Measurements from ENCODE around the gene ASCC3.
A peak's percentile ranks its signal among the peaks of the same experiment; 100 is the strongest.

The ASCC3 gene

GRCh38 chr6:100726666-100727065 is 154.5 kb downstream of the ASCC3 start:
- TF ChIP-seq CTCF (IDR thresholded peaks at IDR 0.05; ENCODE audit: low read depth, low read length): no peak
- no peak overlapping the region for H3K4me3 ChIP-seq (ENCODE audit: low read depth, low read length)

DNA sequence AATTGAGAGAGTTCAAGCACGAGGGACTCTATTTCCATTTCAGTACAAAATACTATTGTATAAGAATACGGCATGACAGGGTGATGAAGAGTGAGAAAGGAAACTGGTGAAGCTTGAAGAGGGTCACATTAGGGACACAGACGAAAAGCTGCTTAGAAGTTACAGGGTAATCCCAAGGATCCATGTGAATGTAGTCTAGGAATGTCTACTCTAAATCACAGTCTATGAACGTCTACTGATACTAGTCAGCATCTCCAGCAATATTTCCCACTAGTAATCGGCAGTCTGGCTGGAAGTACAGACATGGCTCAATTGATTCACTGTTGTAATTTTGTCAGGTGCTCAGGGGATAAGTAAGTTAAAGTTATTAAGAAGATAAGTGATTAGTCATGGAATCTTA is 156.4 kb downstream of the ASCC3 start:
- no peak for TF ChIP-seq CTCF (IDR thresholded peaks at IDR 0.05; ENCODE audit: low read depth, low read length)
- no peak overlapping the region for H3K4me3 ChIP-seq (ENCODE audit: low read depth, low read length)

- no peak overlapping the region for H3K4me3 ChIP-seq (ENCODE audit: low read depth, low read length)
- TF ChIP-seq CTCF (IDR thresholded peaks at IDR 0.05; ENCODE audit: low read depth, low read length): no peak
These were observed 156.9 kb downstream of the ASCC3 start for GRCh38 chr6:100724222-100724621.

DNA sequence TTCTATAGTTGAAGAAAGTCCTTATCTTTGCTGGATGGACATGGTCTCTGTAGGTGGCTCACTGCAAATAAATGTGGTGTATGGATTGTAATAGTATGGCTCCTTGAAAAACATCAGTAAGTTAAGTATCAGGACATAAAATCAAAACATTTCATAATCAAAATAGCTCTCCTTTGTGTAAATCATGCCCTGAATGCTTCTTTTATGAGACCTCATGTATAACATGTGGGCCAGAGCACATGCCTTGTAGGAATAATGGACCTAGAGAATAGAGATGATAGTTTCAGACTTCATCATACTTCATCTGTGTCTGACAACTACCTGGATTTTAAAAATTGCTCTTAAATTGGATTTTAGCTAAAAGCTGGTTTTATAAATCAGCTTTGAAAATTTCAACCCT is 159.9 kb downstream of the ASCC3 start:
- no peak for TF ChIP-seq CTCF (IDR thresholded peaks at IDR 0.05; ENCODE audit: low read depth, low read length)
- no peak overlapping the region for H3K4me3 ChIP-seq (ENCODE audit: low read depth, low read length)

DNA sequence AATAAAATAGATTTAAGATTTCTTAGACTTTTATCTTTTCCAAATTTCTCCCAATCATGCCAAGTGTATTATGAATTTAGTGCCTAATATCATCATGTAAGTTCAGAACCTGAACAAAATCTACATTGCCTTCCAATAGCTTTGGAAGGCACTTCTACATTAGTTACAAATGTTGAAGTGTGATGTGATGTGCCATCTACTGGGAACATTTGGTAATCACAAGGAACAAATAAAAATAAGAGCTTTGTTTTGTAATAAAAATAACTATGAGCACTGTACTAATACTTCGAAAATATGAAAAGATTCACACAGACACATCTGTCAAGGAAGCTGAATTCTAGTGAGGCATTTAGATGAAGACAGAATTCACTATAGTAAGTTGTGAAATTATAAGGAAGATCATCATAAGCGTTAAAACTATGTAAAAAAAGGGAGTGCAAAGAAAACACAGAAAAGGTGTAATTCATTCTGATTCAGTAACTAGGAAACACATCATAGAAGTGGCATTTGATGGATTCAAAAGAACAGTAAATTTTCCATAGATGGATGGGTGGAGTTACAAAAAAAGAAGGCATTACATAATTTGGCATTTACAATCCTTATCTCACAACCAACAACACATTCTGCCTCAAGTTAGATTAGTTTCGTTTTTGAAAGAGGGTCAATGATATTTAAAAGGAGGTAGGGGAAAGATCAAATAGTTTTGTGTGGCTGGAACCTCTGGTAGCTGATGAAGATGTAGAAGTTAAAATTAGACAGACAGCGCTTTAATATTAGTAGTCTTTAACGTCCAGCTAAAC is 161.0 kb downstream of the ASCC3 start:
- peak; percentile 14; the same call in 1 of the 2 replicates for TF ChIP-seq CTCF (IDR thresholded peaks at IDR 0.05; ENCODE audit: low read depth, low read length)
- H3K4me3 ChIP-seq (ENCODE audit: low read depth, low read length): no peak overlapping the region

DNA sequence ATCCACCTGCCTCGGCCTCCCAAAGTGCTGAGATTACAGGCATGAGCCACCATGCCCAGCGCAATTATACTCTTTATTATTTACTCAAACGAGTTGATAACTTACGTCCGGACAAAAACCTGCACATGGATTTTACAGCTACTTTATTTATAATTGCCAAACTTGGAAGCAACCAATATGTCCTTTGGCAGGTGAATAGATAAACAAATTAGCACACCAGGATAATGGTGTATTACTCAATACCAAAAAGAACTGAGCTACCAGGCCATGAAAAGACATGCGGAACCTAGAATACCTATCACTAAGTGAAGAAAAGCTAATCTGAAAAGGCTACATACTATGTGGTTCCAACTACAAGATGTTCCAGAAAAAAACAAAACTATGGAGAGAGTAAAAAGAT is 168.1 kb downstream of the ASCC3 start:
- no peak for TF ChIP-seq CTCF (IDR thresholded peaks at IDR 0.05; ENCODE audit: low read depth, low read length)
- H3K4me3 ChIP-seq (ENCODE audit: low read depth, low read length): no peak overlapping the region

GRCh38 chr6:100706491-100706890 is 174.6 kb downstream of the ASCC3 start:
- H3K4me3 ChIP-seq (ENCODE audit: low read depth, low read length): no peak overlapping the region
- no peak for TF ChIP-seq CTCF (IDR thresholded peaks at IDR 0.05; ENCODE audit: low read depth, low read length)

Data from WI38 (cell line).